GM18909 (cell line): ENCODE results near the gene CASTOR1.
"Not testable (repeated sequence)": the region's sequence is repeated elsewhere in the genome, so short reads cannot be mapped to it uniquely, and the experiment has no call there.

Experiments used
- ATAC-seq: cut with Tn5 transposase; IDR thresholded peaks from one replicate; pipeline ENCODE4 v1.9.1; 2021; ENCODE audit warnings: mild to moderate bottlenecking; ENCODE audit not compliant: unreplicated experiment, poor library complexity

CASTOR1 gene

DNA sequence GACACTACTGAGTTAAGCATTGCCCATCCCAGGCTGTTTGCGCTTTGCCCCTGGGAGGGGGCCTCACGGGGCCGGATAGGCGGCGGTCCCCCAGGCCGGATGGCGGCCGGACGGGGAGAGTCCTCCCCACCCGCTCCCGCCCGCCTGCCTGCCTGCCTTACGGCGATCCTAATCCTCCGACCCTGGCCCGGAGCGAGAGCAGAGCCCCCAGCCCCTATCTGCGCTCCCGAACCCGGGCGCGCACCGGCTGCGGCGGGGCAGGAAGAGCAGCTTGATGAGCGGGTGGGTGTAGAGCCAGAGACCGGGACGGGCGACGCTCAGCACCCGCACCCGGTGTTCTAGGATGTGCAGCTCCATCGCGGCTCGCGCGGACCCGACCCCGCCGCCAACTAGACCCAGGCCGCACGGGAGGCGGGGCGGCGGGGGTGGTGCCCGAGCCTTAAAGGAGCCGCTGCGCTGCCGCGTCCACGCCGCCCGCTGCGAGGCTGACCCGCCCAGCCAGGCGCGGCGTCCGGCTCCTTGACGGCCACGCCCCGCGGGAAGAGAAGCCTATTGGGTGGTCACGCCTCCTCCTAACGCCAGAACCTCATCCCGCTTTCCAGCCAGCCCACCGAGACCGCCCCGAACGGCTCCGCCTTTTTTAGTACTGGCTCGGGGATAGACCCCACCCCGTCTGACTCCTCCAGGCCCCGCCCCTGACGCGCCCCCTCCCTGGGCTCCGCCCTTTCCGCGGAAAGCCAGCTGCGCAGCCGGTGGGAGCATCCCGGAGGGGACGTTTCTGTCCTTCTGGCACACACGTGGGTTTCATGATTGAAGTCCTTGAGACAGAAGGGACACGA is at the start of gene CASTOR1:
CASTOR1 (minus strand) TSS at position 365 of the 839 bp plus-strand sequence; CDS start at position 357, 8 bp downstream.
- peak; percentile 72 for ATAC-seq

DNA sequence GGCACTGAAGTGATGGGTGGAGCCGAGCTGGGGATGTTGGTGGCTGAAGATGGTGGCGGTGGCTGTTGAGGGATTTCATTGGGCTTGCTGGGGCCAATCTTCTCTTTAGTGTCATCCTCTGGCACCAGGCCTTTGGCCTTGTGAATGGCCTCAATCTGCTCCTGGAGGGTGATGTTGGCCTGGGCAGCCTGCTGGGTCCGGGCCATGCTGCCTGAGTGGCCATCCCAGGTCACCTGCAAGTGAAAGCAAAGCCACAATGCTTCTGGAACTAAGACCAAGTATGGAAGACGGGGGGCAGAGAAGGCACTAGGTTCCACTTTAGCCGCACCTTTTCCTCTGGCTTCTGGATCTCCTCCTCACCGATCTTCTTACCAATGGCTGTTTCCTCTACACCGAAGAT is 49.5 kb upstream of the CASTOR1 start:
- no peak for ATAC-seq

GRCh38 chr22:30338341-30338740 is 49.0 kb upstream of the CASTOR1 start:
- ATAC-seq, result not testable (repeated sequence)

- no peak for ATAC-seq
Measured at GRCh38 chr22:30337461-30337778, 48.1 kb upstream of the CASTOR1 start.

- ATAC-seq, result no peak
Measured at GRCh38 chr22:30336752-30337460, 47.6 kb upstream of the CASTOR1 start.

- ATAC-seq, result no peak
Measured at GRCh38 chr22:30335236-30335635, 45.9 kb upstream of the CASTOR1 start.

- ATAC-seq, result no peak
Measured at GRCh38 chr22:30334646-30335045, 45.3 kb upstream of the CASTOR1 start.

DNA sequence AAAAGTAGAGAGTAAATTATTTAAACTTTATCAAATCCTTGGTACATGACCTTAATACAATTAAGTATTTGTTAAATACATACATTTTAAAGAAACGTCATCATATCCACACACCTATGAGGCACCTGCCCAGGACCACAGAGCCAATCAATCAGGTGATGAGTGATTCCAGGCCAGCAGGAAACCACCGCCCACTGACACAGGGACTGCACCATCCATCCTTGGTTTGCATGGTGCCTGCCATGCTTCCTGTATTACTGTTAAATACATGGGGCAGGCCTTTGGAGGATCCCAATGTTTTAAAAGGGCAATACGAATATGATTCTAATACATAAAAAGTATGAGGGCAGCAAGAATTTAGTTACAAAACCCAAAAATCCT is 44.4 kb upstream of the CASTOR1 start:
- no peak for ATAC-seq

DNA sequence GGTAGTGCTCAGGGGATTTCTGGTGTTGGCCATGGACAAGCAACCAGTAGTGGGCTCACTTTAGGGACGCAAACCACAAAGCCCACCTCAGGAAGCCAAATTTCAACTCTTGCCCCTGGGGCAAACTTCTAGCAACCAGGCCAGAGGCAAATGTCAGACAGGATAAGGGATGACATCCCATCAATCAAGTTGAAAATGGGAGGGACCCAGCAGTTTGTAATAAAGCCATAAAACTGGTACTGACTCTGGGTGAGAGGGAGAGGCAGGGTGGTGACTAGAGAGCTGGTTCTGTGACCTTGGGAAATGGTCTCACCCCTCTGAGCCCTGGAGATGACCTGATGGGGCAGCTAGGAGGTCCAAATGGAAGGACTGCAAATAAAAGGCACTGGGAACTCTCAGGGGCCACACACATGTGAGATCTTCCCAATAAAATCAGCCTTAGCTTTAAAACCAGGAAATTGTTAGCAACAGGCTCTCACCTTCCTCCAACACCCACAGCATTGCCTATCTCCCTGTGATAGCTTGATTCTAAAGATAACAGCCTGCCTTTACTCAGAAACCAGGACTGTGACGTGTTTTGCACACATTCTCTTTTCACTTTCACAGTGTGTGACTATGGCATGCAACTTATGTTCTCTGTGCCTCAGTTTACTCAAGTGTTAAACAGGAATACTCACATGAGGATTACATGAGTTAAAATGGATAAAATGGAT is 43.8 kb upstream of the CASTOR1 start:
- ATAC-seq, result no peak

GRCh38 chr22:30332551-30332950 is 43.2 kb upstream of the CASTOR1 start:
- no peak for ATAC-seq

DNA sequence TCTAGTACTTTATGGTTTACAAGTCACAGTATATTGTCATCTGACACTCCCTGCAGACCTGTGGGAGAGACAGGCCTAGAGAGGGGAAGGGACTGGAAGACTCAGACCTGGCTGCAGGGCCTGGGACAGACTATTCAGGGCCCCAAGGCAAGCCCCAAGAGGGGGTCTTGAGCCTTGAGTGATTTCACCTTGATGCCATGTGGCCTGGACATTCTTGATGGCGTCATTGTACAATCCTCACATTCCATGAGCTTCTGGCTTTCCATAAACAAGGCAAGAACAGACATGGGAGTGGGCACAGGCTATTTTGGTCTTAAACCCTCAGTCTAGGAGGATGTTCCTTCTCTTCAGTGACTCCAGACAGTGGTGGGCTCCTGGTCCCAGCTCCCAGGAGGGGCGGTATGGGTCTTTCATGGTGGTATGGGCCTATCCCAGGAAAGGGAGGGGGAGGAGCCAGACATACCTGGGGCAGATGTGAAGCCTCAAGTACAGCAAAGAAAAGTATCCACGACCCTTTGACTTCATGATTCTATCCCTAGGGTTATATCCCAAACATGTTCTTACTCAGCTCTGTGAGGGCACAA is 39.3 kb upstream of the CASTOR1 start:
- no peak for ATAC-seq

- ATAC-seq, result no peak
Measured at GRCh38 chr22:30327864-30328345, 38.6 kb upstream of the CASTOR1 start.

- peak; percentile 87 for ATAC-seq
Measured at GRCh38 chr22:30326706-30327362, 37.5 kb upstream of the CASTOR1 start, which contains the start of gene TBC1D10A. TBC1D10A (minus strand) TSS chr22:30326941; CDS start chr22:30326881, 60 bp downstream.

DNA sequence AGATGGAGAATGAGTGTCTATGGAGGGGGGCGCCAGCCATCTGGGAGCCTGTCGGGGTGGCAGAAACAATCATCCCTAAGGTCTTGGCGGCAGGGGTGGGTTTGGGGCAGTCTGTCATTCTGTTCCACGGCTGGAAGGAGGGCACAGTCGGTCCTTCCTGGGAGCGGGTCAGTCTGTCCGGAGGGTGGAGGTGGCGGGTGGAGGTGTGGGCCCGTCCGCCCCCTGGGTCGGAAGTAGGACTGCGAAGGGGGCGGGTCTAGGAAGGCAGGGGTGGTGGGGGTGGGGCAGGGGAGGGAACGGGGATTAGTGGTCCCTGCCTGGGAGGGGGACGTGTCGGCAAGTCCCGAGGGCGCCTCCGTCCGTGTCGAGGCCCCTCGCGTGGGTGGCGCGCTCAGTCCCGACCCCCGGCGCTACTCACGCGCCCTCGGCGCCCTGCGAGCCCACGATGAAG is 37.0 kb upstream of the CASTOR1 start:
- peak; percentile 35 for ATAC-seq

DNA sequence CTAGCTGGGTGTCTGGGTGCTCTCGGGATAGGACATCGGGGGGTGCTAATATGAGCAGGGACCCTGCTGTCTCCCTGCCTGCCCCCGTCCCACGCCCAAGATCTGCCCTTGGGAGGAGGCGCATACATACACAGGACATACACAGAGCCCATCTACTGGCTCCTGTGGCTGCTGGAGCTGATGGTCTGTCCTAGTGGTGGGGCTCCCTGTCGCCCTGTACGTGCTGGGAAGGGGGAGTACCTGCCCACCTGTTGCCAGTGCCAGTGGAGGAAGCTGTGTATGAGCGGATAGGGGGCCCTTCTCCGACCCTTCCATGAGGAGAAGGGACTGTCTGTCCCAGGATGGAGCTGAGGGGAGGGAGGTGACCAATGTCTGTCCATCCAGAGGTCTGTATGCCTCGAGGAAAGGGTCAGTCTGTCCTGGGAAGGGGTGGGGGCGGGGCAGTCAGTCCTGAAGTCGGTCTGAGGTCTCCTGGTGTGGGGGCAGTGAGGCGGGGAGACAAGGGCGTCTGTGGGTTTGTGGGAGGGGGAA is 36.5 kb upstream of the CASTOR1 start:
- no peak for ATAC-seq

DNA sequence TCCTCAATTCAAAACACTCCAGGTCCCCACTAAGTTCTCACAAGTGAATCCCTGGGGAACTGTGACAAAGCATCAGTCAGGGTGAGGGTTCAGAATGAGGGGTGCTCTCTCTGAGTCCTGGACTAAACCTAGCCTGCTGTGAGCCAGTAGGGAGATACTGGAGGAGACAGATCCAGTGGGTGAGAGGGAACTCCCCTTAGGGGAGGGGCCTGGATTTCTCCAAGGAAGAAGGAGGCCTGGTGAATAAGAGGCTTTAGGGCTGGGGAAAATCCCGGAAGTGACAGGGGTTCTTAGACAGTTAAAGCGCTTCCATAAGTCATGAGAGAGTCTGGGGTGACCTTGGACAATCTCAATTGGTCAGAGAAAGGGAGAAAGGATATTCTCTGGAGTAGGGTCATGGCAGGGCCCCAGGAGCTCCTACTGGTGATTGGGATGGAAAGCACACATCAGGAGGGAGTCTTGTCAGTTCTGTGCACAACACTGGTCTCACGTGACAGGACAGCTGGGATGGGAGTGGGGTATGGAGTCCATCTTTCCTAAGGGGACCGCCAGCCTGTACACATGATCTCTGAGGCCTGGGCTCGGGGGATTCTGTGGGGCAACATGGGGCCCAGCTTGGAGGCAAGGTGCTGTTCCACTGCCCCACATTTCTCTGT is 35.9 kb upstream of the CASTOR1 start:
- no peak for ATAC-seq

- ATAC-seq, result no peak
Measured at GRCh38 chr22:30324014-30324730, 34.9 kb upstream of the CASTOR1 start.

DNA sequence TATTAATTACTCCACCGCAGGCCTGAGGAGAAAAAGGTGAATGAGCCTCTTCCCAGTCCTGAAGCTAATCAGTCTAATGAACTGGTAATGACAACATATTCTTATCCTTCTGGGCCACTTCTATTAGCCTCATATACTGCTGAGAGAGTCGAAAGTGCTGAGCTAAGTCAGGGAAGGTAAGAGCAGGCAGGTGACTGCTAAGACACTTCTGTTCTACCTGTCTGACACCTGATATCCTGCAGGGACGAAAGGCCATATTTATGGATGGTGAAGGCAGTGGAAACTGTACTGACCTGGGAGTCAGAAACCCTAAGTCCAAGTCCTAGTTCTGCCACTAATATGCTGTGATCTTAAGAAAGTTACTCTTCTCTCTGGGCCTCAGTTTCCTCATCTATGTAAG is 33.9 kb upstream of the CASTOR1 start:
- no peak for ATAC-seq

DNA sequence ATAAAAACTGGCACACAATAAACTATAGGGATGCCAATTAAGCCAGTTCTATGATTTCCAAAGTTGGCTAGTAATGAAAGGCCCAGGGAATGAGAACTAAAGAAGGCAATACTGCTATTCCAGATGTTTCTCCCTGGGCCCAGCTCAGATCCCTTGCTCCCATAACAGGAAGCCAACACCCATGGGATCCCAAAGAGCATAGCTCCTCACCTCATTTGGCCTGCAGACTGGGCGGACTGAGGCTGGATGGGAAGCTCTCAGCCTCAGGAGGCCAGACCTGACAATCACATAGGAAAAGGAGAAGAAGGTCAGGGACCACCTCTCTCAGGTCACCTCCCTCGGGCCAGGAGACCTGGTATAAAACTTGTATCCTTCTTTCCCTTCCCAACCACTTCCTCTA is 32.2 kb upstream of the CASTOR1 start:
- ATAC-seq, result no peak
